Endothelial cell of umbilical vein (primary cell): ENCODE data around the gene ZNF804B. TPM values are rescaled to one million over a fixed set of nuclear protein-coding genes. Genes with fewer than 3 reads are reported as not detected.

Experiments
- BruUV-seq: library from RNA; stranded (reverse); fragments of 400-500 nt; replicated peaks from 2 replicates; lab custom pipeline; 2021; lab: Mats Ljungman, UMichigan
- CTCF ChIA-PET: fragments of 300-600, 350-600 bp; sonication (Branson Sonifier 250); formaldehyde crosslinking; loops from one replicate; lab custom pipeline; 2021; ENCODE audit warnings: antibody characterized with exemption, inconsistent platforms; lab: Charles Lee
- POLR2A ChIA-PET: fragments of 300-600, 350-600 bp; sonication (Branson Sonifier 250); formaldehyde crosslinking; loops from one replicate; lab custom pipeline; 2021; ENCODE audit warnings: antibody characterized with exemption, inconsistent platforms; lab: Charles Lee
- DNase-seq: peaks from one replicate; pipeline ENCODE4 v3.0.0-alpha.2; 2011; ENCODE audit warnings: low read depth, low spot score
- FAIRE-seq: peaks from 2 replicates; lab custom pipeline; 2011; peaks lifted over from hg19 to GRCh38; lab: Jason Lieb, UNC
- H2AFZ ChIP-seq: 2 replicates; pipeline ENCODE4 v1.6.0; 2012; ENCODE audit warnings: low read depth, low read length, control low read depth, inconsistent platforms
- H3K27ac ChIP-seq: 2 replicates; pipeline ENCODE4 v1.5.1; 2011; ENCODE audit warnings: low read depth, mild to moderate bottlenecking, control low read depth, low read length, moderate library complexity; ENCODE audit not compliant: insufficient read depth
- H3K27me3 ChIP-seq, 2 experiments: 2 replicates each; pipeline versions ENCODE4 v1.6.0 to v1.6.1; 2011; ENCODE audit warnings: low read length in 2 of 2, mixed read lengths in 1 of 2; ENCODE audit not compliant: control insufficient read depth in 2 of 2, insufficient read depth in 2 of 2
- H3K36me3 ChIP-seq, 2 experiments: 2 replicates in 1 of 2; 3 replicates in 1 of 2; pipeline ENCODE4 v1.5.1; 2011; ENCODE audit warnings: low read length in 2 of 2, mild to moderate bottlenecking in 1 of 2, moderate library complexity in 1 of 2; ENCODE audit not compliant: control insufficient read depth in 2 of 2, insufficient read depth in 2 of 2; ENCODE audit errors: extremely low read depth in 1 of 2
- H3K4me1 ChIP-seq: 3 replicates; pipeline ENCODE4 v1.5.1; 2011; ENCODE audit warnings: mild to moderate bottlenecking, low read length; ENCODE audit not compliant: control insufficient read depth, insufficient read depth; ENCODE audit errors: extremely low read depth
- H3K4me2 ChIP-seq: 2 replicates; pipeline ENCODE4 v1.6.1; 2011; ENCODE audit warnings: low read length, control low read depth, mixed read lengths; ENCODE audit not compliant: insufficient read depth
- H3K4me3 ChIP-seq, 3 experiments: fragments of 200-600 bp in 1 of 3; sonication (generic), shearing (Covaris generic) in 1 of 3; replicated peaks in 1 of 3; 2 replicates each; pipeline ENCODE4 v1.5.1; 2011 to 2016; ENCODE audit warnings: control low read depth in 3 of 3, low read length in 3 of 3, mild to moderate bottlenecking in 2 of 3, inconsistent platforms in 1 of 3, low read depth in 1 of 3, moderate library complexity in 1 of 3; ENCODE audit not compliant: insufficient read depth in 1 of 3
- H3K79me2 ChIP-seq: 2 replicates; pipeline ENCODE4 v1.6.0; 2012; ENCODE audit warnings: low read length, inconsistent platforms; ENCODE audit not compliant: control insufficient read depth, insufficient read depth
- H3K9ac ChIP-seq: replicated peaks from 2 replicates; pipeline ENCODE3; 2011; ENCODE audit warnings: low read length, control low read depth; ENCODE audit not compliant: insufficient read depth; ENCODE audit errors: extremely low read depth
- H3K9me1 ChIP-seq: replicated peaks from 3 replicates; pipeline ENCODE4 v1.6.0; 2011; ENCODE audit warnings: mild to moderate bottlenecking, low read length; ENCODE audit not compliant: control insufficient read depth, insufficient read depth; ENCODE audit errors: extremely low read depth
- H3K9me3 ChIP-seq: replicated peaks from 2 replicates; pipeline ENCODE4 v1.5.1; 2012; ENCODE audit warnings: low read length, inconsistent platforms; ENCODE audit not compliant: control insufficient read depth, insufficient read depth
- H4K20me1 ChIP-seq: replicated peaks from 2 replicates; pipeline ENCODE3; 2011; ENCODE audit warnings: mild to moderate bottlenecking, low read length; ENCODE audit not compliant: control insufficient read depth, insufficient read depth; ENCODE audit errors: extremely low read depth
- EZH2 ChIP-seq: IDR thresholded peaks from 2 replicates; pipeline ENCODE4 v1.6.1; 2012; ENCODE audit warnings: borderline replicate concordance, low read depth, mild to moderate bottlenecking, moderate library complexity, low read length, inconsistent platforms; ENCODE audit not compliant: severe bottlenecking
- FOS ChIP-seq: IDR thresholded peaks from 2 replicates; pipeline ENCODE4 v1.6.1; 2011; ENCODE audit warnings: mild to moderate bottlenecking, low read length, moderate library complexity, borderline replicate concordance; ENCODE audit not compliant: insufficient read depth
- GATA2 ChIP-seq: IDR thresholded peaks from 2 replicates; pipeline ENCODE4 v1.7.0; 2011; ENCODE audit warnings: low read depth, mild to moderate bottlenecking, moderate library complexity, mixed read lengths, low read length; ENCODE audit not compliant: insufficient read length, insufficient read depth
- JUN ChIP-seq: IDR thresholded peaks from 2 replicates; pipeline ENCODE4 v1.6.1; 2011; ENCODE audit warnings: borderline replicate concordance, low read depth; ENCODE audit not compliant: insufficient read length, insufficient read depth
- MYC ChIP-seq: IDR thresholded peaks from one replicate; pipeline ENCODE4 v1.6.1; 2011; ENCODE audit warnings: mild to moderate bottlenecking, low read depth, low read length
- POLR2A ChIP-seq: IDR thresholded peaks from 2 replicates; pipeline ENCODE4 v1.6.1; 2012; ENCODE audit warnings: low read depth, mild to moderate bottlenecking, control low read depth, low read length
- POLR2AphosphoS5 ChIP-seq: IDR thresholded peaks from 2 replicates; pipeline ENCODE4 v1.6.1; 2012; ENCODE audit warnings: low read depth, mild to moderate bottlenecking, control low read depth, low read length, moderate library complexity; ENCODE audit not compliant: insufficient read depth
- dilution Hi-C: fragments of 300-500 bp; cut with MboI; formaldehyde crosslinking; loops from one replicate; pipeline ENCODE4 v1.15.0; 2019; ENCODE audit warnings: low sequenced_read_pairs; ENCODE audit not compliant: extremely low pct_ligation_motif_present
- intact Hi-C: fragments of 100-400 bp; cut with micrococcal nuclease; formaldehyde crosslinking; loops from one replicate; pipeline ENCODE4 v1.10.0; 2022
- polyA plus RNA-seq, 4 experiments: library from polyadenylated mRNA; depleted of rRNA in 3 of 4; stranded (reverse) in 3 of 4; unstranded in 1 of 4; fragments of >200 nt; gene quantifications; 2 replicates each; pipeline versions ENCODE4 v1.2.1 to v1.2.3, GENCODE V29; 2011 to 2012; ENCODE audit warnings: missing spikeins in 1 of 4
- total RNA-seq: library from RNA; stranded (reverse); gene quantifications from 2 replicates; pipeline ENCODE4 v1.2.3, GENCODE V29; 2021
- TF ChIP-seq, protein P1 (sequence below), 2 donors: IDR thresholded peaks; 1 replicate in 1 of 2; 2 replicates in 1 of 2; pipeline ENCODE4 v1.5.1; 2011; ENCODE audit warnings: low read length in 2 of 2, mild to moderate bottlenecking in 2 of 2, moderate library complexity in 2 of 2, control low read depth in 1 of 2, inconsistent platforms in 1 of 2, low read depth in 1 of 2; ENCODE audit not compliant: insufficient read depth in 1 of 2; ENCODE audit errors: extremely low read depth in 1 of 2
- TF ChIP-seq, protein P2 (sequence below): IDR thresholded peaks from 2 replicates; pipeline ENCODE4 v1.6.1; 2011; ENCODE audit not compliant: insufficient read depth, insufficient read length

Gene ZNF804B
- total and polyA plus RNA-seq, 2 donors (not counting 3 experiments of a cell fraction or from before 2014, with no cell fraction given): not detected

DNA sequence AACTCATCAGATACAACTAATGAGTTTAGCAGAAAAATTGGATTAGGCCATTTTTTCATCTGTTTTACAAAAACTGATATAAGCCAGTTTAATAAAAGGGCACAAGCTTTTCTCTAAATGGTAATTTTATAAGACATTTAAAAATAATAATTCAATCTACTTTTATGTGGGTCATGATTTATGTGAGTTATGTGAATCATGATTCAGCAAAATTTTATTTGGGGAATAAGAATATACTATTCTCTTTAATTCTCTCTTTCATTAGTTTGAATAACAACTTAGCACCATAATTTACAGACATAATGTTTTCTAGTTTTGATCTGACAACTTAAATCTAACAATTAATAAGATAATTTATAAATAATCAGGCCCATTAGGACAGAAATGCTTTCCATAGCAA lies 99.8 kb downstream of the ZNF804B start:
- intact Hi-C loops: no loop called here
- TF ChIP-seq EZH2 (no peak), MYC (no peak), POLR2A (no peak), POLR2AphosphoS5 (no peak), FOS (no peak)
- TF ChIP-seq, protein P1, sequence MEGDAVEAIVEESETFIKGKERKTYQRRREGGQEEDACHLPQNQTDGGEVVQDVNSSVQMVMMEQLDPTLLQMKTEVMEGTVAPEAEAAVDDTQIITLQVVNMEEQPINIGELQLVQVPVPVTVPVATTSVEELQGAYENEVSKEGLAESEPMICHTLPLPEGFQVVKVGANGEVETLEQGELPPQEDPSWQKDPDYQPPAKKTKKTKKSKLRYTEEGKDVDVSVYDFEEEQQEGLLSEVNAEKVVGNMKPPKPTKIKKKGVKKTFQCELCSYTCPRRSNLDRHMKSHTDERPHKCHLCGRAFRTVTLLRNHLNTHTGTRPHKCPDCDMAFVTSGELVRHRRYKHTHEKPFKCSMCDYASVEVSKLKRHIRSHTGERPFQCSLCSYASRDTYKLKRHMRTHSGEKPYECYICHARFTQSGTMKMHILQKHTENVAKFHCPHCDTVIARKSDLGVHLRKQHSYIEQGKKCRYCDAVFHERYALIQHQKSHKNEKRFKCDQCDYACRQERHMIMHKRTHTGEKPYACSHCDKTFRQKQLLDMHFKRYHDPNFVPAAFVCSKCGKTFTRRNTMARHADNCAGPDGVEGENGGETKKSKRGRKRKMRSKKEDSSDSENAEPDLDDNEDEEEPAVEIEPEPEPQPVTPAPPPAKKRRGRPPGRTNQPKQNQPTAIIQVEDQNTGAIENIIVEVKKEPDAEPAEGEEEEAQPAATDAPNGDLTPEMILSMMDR (IDR thresholded peaks at IDR 0.05; ENCODE audit: extremely low read depth in 1 of 2, insufficient read depth in 1 of 2, low read depth in 1 of 2, low read length in 2 of 2): no peak
- Histone ChIP-seq H3K9ac (no peak overlapping the region), H3K27me3 (no peaks in the 10 kb centered on the region), H3K4me3 (no peak overlapping the region), H3K4me1 (no peaks in the 10 kb centered on the region), H4K20me1 (no peaks in the 10 kb centered on the region), H3K9me1 (no peaks in the 10 kb centered on the region), H3K27ac (no peak overlapping the region), H2AFZ (no peak overlapping the region), H3K79me2 (no peaks in the 10 kb centered on the region), H3K4me2 (no peak overlapping the region), H3K36me3 (no peaks in the 10 kb centered on the region), H3K9me3 (no peaks in the 10 kb centered on the region)
- no TSS peak for BruUV-seq
- DNase-seq: no peak
- POLR2A ChIA-PET: no interaction called here
- CTCF ChIA-PET: no interaction called here
- no peak for FAIRE-seq
- dilution Hi-C loops: no loop called here

DNA sequence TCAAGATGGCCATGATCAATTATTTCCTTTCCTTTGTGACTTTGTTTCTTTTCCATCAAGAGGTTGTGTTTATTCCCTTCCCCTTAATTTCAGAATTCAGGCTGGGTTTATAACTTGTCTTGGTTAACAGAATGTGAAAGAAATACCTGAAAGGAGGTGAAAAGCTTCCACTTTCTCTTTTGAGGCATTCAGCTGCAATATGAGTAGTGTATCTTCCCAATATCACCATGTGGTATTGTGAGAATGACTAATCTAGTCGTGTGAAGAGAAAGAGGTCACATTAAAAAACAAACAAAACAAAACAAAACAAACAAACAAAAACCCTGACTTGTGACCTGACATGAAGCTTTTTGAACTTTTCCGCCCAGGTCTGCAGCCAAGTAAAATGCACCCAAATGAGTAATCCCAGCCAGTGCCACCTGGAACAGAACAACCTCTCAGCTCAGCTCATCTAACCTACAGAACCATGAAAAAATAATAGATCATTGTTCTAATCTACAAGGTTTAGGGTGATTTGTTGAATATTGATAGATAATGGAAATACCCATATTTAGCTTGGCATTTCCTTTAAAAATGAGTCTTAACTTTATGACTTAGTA lies 106.9 kb downstream of the ZNF804B start:
- ChIA-PET CTCF (no interaction called here), POLR2A (no interaction called here)
- Histone ChIP-seq H3K79me2 (no peaks in the 10 kb centered on the region), H3K27ac (no peak overlapping the region), H3K9me1 (no peaks in the 10 kb centered on the region), H3K9ac (no peak overlapping the region), H3K36me3 (no peaks in the 10 kb centered on the region), H3K27me3 (no peaks in the 10 kb centered on the region), H3K4me2 (no peak overlapping the region), H3K4me1 (no peaks in the 10 kb centered on the region), H3K4me3 (no peak overlapping the region), H3K9me3 (no peaks in the 10 kb centered on the region), H2AFZ (no peak overlapping the region), H4K20me1 (no peaks in the 10 kb centered on the region)
- FAIRE-seq (no peak), DNase-seq (no peak)
- BruUV-seq: no TSS peak
- dilution Hi-C loops (no loop called here), intact Hi-C loops (no loop called here)
- no peak for TF ChIP-seq GATA2
- no peak for TF ChIP-seq EZH2
- TF ChIP-seq JUN: no peak
- no peak for TF ChIP-seq POLR2AphosphoS5
- TF ChIP-seq, protein P1 (IDR thresholded peaks at IDR 0.05; ENCODE audit: extremely low read depth in 1 of 2, insufficient read depth in 1 of 2, low read depth in 1 of 2, low read length in 2 of 2): no peak
- no peak for TF ChIP-seq FOS
- TF ChIP-seq MYC: no peak
- TF ChIP-seq, protein P2, sequence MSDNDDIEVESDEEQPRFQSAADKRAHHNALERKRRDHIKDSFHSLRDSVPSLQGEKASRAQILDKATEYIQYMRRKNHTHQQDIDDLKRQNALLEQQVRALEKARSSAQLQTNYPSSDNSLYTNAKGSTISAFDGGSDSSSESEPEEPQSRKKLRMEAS: no peak
- no peak for TF ChIP-seq POLR2A
